ENCODE measurements around the gene DLX3. TPM values are rescaled to one million over a fixed set of nuclear protein-coding genes. Genes with fewer than 3 reads are reported as not detected.

The DLX3 gene
- total RNA-seq, 1 experiment from 2014 or later, result not detected

DNA sequence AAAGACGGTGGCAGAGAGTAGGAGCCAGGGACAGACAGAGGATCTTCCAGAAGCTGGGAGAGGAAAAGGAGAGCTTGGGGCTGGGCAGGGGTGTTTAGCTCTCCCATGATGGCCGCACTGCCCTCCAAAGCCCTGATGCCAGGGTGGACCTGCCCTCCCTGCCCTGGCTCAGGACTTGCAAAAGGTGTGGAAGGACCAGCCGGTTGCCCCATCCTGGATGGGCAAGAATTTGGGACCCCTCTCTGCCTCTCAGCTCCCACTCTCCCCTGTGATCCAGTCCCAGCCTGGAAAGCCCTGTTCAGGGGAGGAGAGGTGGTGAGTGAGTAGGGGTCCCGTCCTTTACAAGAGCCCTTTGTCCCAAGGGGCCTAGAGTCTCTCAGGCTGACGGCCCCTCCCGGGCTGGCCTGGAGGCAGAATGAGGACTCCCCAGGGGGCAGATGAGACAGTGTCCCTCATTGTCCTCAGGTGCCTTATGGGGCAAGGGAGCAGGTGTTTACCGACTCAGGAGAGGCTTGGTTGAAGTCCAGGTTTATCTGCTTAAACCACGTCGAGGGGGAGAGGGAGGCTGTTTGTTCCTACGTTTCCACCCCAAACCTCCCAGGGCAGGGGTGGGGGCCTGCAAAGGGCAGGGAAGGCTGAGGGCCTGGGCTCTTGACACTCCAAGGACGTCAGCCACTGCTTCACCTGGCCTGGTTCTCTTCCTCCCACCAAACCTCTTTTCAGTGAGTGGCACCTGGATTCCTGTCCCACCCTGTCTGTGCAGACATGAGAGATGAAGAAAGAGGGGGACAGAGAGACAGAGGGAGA lies 41.6 kb upstream of the DLX3 start:
- no TSS peak for BruUV-seq (replicated peaks)
- intact Hi-C loops (cut with micrococcal nuclease; ENCODE audit: unreplicated experiment), result no loop called here
- H3K27ac ChIP-seq (ENCODE audit: low read depth, low read length, poor library complexity, severe bottlenecking), result no peak overlapping the region
- TF ChIP-seq, protein P1, sequence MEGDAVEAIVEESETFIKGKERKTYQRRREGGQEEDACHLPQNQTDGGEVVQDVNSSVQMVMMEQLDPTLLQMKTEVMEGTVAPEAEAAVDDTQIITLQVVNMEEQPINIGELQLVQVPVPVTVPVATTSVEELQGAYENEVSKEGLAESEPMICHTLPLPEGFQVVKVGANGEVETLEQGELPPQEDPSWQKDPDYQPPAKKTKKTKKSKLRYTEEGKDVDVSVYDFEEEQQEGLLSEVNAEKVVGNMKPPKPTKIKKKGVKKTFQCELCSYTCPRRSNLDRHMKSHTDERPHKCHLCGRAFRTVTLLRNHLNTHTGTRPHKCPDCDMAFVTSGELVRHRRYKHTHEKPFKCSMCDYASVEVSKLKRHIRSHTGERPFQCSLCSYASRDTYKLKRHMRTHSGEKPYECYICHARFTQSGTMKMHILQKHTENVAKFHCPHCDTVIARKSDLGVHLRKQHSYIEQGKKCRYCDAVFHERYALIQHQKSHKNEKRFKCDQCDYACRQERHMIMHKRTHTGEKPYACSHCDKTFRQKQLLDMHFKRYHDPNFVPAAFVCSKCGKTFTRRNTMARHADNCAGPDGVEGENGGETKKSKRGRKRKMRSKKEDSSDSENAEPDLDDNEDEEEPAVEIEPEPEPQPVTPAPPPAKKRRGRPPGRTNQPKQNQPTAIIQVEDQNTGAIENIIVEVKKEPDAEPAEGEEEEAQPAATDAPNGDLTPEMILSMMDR (conservative IDR thresholded peaks at IDR 0.05; ENCODE audit: low read depth, low read length), result no peak
- TF ChIP-seq EZH2 (IDR thresholded peaks at IDR 0.05; ENCODE audit: borderline replicate concordance, low read depth, low read length, poor library complexity, severe bottlenecking), result no peak
- DNase-seq (ENCODE audit: low spot score), result no peak
- H3K9me3 ChIP-seq (ENCODE audit: low read depth, low read length, poor library complexity, severe bottlenecking), result no peaks in the 10 kb centered on the region
- H3K4me3 ChIP-seq (ENCODE audit: low read depth, low read length, poor library complexity, severe bottlenecking), result no peak overlapping the region
- H3K36me3 ChIP-seq (ENCODE audit: insufficient read depth, low read length, poor library complexity, severe bottlenecking), result no peaks in the 10 kb centered on the region
- H3K27me3 ChIP-seq (replicated peaks; ENCODE audit: insufficient read depth, low read depth, low read length, poor library complexity), result no peaks in the 10 kb centered on the region
- ChIA-PET CTCF (no interaction called here), POLR2A (ENCODE audit: low non-redundant PET) (no interaction called here)
- no peaks in the 10 kb centered on the region for H3K4me1 ChIP-seq (ENCODE audit: insufficient read depth, low read length, poor library complexity, severe bottlenecking)

DNA sequence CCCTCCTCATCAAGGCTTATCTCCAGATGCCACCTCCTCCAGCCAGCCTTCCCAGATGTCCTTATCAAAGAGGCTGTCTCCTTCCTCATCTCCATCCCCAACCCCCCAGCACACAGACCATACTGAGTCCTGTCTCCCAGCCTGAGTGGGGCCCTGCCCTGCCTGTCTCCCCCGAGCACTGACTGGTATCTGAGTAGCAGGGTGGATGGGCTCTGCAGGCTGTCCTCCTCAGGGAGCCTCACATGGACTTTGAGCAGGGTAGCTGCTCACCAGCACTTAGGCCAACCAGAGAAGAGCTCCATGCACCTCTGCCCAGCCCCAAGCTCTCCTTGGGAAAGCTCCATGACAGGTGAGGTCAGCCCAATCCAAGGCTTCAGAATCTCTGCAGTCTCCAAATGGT lies 40.9 kb upstream of the DLX3 start:
- intact Hi-C loops (cut with micrococcal nuclease; ENCODE audit: unreplicated experiment), result no loop called here
- no peak for DNase-seq (ENCODE audit: low spot score)
- H3K9me3 ChIP-seq (ENCODE audit: low read depth, low read length, poor library complexity, severe bottlenecking), result no peaks in the 10 kb centered on the region
- no peak overlapping the region for H3K27ac ChIP-seq (ENCODE audit: low read depth, low read length, poor library complexity, severe bottlenecking)
- no peak for TF ChIP-seq EZH2 (IDR thresholded peaks at IDR 0.05; ENCODE audit: borderline replicate concordance, low read depth, low read length, poor library complexity, severe bottlenecking)
- TF ChIP-seq, protein P1 (conservative IDR thresholded peaks at IDR 0.05; ENCODE audit: low read depth, low read length), result no peak
- H3K4me3 ChIP-seq (ENCODE audit: low read depth, low read length, poor library complexity, severe bottlenecking), result no peak overlapping the region
- CTCF ChIA-PET, result no interaction called here
- BruUV-seq (replicated peaks), result no TSS peak
- no peaks in the 10 kb centered on the region for H3K27me3 ChIP-seq (replicated peaks; ENCODE audit: insufficient read depth, low read depth, low read length, poor library complexity)
- no peaks in the 10 kb centered on the region for H3K36me3 ChIP-seq (ENCODE audit: insufficient read depth, low read length, poor library complexity, severe bottlenecking)
- no peaks in the 10 kb centered on the region for H3K4me1 ChIP-seq (ENCODE audit: insufficient read depth, low read length, poor library complexity, severe bottlenecking)
- POLR2A ChIA-PET (ENCODE audit: low non-redundant PET), result interaction anchor here (0.7 kb wide), 1 partner anchor 273 kb away, joined by 3 read pairs; no protein-coding TSS in a partner anchor

DNA sequence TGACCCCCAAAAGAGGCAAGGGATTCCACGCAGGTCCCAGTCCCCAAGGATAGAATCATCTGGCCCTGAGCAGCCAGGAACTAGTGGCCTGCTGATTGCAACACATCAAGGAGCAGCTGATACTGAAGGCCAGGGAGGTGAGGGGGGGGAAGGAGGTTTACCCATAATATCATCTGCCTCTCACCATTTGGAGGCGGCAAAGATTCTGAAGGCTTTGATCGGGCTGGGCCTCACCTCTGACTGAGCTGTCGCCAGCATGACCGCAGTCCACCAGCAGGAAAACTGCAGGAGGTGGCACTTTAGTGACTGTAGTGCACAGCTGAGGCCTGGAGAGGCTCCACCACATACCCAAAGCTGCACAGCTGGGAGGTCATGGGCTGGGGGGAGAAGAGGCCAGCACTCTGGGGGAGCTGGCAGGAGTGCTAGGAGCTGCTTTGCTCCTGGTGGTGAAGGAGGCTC lies 40.4 kb upstream of the DLX3 start:
- Histone ChIP-seq H3K27me3 (replicated peaks; ENCODE audit: insufficient read depth, low read depth, low read length, poor library complexity) (no peaks in the 10 kb centered on the region), H3K9me3 (ENCODE audit: low read depth, low read length, poor library complexity, severe bottlenecking) (no peaks in the 10 kb centered on the region), H3K36me3 (ENCODE audit: insufficient read depth, low read length, poor library complexity, severe bottlenecking) (no peaks in the 10 kb centered on the region), H3K4me1 (ENCODE audit: insufficient read depth, low read length, poor library complexity, severe bottlenecking) (no peaks in the 10 kb centered on the region), H3K4me3 (ENCODE audit: low read depth, low read length, poor library complexity, severe bottlenecking) (no peak overlapping the region), H3K27ac (ENCODE audit: low read depth, low read length, poor library complexity, severe bottlenecking) (no peak overlapping the region)
- ChIA-PET CTCF (no interaction called here), POLR2A (ENCODE audit: low non-redundant PET) (interaction anchor here (0.7 kb wide), 1 partner anchor 273 kb away, joined by 3 read pairs; no protein-coding TSS in a partner anchor)
- no peak for DNase-seq (ENCODE audit: low spot score)
- TF ChIP-seq EZH2 (IDR thresholded peaks at IDR 0.05; ENCODE audit: borderline replicate concordance, low read depth, low read length, poor library complexity, severe bottlenecking), result no peak
- TF ChIP-seq, protein P1 (conservative IDR thresholded peaks at IDR 0.05; ENCODE audit: low read depth, low read length), result no peak
- intact Hi-C loops (cut with micrococcal nuclease; ENCODE audit: unreplicated experiment), result no loop called here
- BruUV-seq (replicated peaks), result no TSS peak

All from A673 (cell line).